GM18870 (cell line): Measurements from ENCODE around the gene PRKD1.

ENCODE experiments used
- ATAC-seq: cut with Tn5 transposase; IDR thresholded peaks from one replicate; pipeline ENCODE4 v1.9.1; 2021; ENCODE audit warnings: moderate library complexity; ENCODE audit not compliant: unreplicated experiment

The PRKD1 gene

GRCh38 chr14:29528889-29529288 is 398.8 kb downstream of the PRKD1 start:
- peak; percentile 58 for ATAC-seq

DNA sequence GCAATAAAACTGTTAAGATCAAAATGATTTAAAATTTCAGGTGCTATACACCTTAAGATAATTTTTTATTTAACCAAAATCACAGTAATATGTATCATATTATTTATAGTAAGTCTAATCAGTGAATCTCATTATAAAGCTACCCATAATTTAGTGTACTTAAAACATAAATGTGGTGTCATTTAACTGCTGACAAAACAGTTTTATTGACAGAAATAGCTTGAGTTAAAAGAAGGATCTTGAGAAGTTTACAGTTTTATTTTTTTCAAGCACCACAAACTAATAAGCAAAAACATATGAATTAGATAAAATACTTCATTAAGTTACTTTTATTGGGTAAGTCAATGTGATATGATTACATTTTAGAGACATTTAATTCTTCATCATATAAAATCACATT is 400.4 kb downstream of the PRKD1 start:
- no peak for ATAC-seq
